GM19240 (cell line): ENCODE measurements around the gene CAMSAP2.

Experiments
- DNase-seq: peaks from one replicate; pipeline ENCODE4 v3.0.0; 2011; ENCODE audit warnings: low spot score; ENCODE audit not compliant: insufficient read length

The CAMSAP2 gene

GRCh38 chr1:200877010-200877409 lies 138.3 kb downstream of the CAMSAP2 start:
- no peak for DNase-seq

DNA sequence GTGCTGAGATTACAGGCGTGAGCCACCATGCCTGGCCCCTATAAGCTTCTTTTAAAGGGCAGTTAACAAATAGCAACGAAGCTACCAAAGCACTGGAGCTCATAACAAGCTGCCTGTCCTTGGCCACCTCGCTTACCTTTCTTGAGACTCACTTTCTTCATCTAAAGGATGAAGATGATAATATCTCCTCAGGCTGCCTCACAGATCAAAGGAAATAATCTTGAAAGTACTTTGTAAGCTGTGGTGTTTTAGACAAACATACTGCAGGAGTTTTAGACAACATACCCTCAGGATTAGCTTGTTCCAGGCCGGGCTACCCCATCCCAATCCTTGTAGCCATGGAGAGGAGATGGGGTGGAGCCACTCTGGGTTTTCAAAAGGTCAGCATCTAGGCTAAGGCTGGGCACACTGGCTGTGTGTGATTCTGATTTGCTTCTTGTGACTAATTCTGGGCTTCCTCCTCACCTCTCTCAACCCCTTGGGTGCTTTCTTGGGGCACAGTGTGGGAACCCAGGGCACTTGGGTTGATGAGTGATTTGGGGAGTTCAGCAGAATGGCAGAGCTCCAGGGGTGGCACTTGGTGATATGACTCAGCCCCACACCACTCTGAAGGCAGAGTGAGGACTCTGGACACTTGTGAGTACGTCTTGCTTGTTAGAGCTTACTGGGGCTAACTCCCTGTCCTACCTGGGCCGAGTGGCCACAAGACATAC lies 139.3 kb downstream of the CAMSAP2 start:
- DNase-seq = no peak

GRCh38 chr1:200880212-200880611 lies 141.5 kb downstream of the CAMSAP2 start:
- DNase-seq = no peak

- DNase-seq = no peak
Measured at GRCh38 chr1:200883118-200883517, 144.4 kb downstream of the CAMSAP2 start.

DNA sequence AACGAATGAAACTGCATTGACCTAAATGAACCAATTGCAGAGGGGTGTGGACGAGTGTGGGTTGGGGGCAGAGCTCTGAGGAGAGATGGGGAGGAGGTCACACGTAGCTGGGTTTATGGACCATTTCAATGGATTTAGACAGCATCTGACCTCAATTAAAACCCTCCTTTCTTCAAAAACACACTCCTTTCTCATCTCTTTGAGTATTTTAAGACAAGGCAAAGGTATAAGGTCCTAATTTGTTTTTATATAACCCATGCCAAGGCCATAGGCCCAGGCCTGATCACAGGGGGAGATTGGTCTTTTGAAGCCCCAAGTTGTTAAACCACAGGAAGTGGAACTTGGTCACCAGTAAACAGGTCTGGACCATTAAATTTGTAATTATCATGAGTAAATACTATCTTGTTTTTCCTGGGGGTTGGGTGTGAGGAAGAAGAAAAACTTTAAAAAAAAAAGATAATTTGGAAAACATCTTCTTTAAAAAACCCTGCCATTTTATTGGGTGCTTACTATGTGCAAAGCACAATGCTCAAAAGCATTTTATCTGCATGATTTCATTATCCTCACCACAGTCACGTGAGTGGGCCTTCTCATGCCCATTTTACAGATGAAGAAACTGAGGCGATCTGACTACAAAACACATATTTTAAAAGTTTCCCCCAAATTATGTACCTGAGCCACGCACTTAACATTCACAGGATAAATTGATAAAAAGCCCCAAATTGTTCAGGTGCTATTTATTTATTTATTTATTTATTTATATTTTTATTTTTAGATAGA lies 147.1 kb downstream of the CAMSAP2 start:
- DNase-seq = no peak

GRCh38 chr1:200886594-200886993 lies 147.9 kb downstream of the CAMSAP2 start:
- no peak for DNase-seq

GRCh38 chr1:200887036-200887435 lies 148.3 kb downstream of the CAMSAP2 start:
- no peak for DNase-seq

DNA sequence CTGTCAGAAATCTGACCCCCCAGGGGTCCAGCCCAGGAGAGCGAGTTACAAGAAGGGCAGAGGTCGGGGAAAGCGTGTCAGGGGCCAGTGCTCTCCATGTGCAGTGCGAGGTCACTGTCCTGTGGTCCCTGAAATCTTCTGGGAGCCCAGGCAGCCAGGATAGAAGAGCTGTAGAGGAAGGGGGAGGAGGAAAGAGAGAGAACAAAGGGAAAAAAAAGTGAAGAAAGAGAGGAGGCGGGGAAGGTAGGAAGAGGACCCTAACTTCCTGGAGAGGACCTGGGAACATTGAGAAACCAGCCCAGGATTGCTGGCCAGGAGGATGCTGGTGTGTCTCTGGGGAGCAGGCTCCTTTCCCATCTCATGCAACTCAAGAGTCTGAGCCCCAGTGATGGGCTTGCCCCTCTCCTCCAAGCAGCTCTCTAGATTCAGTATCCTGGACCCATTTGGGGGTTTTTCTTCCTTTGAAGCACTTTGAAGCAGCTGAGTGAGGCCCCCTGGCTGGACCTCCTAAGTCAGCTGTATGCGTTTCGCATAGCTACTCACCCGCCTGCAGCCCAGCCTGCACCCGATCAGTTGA lies 149.2 kb downstream of the CAMSAP2 start:
- DNase-seq = no peak

DNA sequence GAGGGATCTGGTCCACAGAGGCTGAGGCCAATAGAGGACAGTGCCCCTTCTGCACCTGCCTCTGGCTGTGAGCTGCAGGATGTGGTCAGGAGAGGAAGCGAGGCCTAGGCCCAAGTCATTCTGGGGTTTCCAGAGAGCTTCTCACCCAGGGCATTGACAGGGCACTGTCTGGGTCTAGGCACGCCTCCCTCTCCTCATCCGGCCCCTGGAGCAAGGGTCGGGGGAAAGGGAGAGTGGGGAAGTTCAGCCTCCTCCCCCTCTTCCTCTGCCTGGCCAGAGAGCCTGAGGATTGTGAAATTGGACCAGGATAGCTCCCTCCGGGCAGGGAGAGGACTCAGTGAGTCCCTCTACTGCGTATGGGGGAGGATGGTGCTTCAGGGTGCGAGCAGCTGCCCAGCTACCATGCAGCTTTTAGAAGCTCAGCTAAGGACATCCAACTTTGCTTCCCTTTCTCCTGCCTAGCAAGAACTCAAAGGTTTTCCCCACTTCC lies 149.7 kb downstream of the CAMSAP2 start:
- peak; percentile 89 for DNase-seq

- DNase-seq = no peak
Measured at GRCh38 chr1:200889571-200889970, 150.9 kb downstream of the CAMSAP2 start.

DNA sequence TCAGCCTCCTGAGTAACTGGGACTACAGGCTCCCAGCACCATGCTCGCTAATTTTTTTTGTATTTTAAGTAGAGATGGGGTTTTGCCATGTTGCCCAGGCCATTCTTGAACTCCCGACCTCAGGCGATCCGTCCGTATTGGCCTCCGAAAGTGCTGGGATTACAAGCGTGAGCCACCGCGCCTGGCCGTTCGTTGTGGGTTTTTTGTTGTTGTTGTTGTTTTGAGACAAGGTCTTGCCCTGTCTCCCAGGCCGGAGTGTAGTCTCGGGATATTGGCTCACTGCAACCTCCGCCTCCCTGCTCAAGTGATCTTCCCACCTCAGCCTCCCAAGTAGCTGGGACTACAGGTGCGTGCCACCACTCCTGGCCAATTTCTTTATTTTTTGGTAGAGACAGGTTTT lies 151.3 kb downstream of the CAMSAP2 start:
- no peak for DNase-seq

- no peak for DNase-seq
Measured at GRCh38 chr1:200890818-200891773, 152.4 kb downstream of the CAMSAP2 start.

- no peak for DNase-seq
Measured at GRCh38 chr1:200891774-200892157, 153.1 kb downstream of the CAMSAP2 start.

DNA sequence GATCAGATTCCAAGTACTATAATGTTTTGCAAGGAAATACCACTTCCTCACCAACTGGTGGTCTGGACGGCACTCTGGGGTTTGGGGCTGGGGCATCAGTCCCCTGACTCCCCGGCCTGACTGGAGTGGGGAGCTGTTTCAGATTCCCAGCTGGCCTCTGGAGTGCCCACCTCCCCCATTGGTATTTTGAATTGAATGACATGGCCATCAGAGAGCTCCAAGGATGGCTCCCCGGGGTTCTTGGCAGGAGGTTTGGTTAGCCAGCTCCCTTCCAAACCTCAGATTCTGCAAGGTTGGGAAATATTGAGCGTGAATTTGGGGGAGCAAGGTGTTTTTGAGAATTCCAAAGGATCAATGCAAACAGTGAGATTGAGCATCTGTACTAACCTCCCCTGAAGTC lies 153.9 kb downstream of the CAMSAP2 start:
- no peak for DNase-seq

- DNase-seq = no peak
Measured at GRCh38 chr1:200892958-200893357, 154.3 kb downstream of the CAMSAP2 start.

DNA sequence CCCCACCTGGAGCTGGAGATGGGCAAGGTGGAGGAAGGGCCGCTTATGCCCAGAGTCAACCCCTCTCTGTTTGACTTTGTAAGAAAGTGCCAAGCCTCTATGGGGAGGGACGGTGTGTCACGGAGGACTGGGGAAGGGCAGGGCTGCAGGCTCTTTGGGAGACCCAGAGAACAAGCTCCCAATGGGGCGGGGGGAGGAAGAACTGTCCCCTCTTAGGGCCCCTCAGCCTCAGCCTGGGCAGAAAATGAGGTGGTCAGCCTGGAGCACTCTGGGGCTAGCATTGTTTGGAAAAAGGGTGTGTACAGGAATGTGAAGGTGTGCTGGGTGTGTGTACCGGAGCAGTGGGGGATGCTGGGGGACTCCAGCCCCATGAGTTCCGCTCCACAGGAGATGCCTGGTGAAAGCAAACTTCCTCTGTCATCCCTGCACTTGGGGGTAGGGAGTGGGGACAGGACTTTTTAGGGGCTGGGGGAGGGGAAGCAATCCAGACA lies 154.8 kb downstream of the CAMSAP2 start:
- DNase-seq = no peak

GRCh38 chr1:200894712-200895442 lies 156.2 kb downstream of the CAMSAP2 start, which contains the start of gene INAVA:
Gene INAVA (plus strand): TSS chr1:200894900. CDS start chr1:200898401, 3,501 bp downstream.
- no peak for DNase-seq

DNA sequence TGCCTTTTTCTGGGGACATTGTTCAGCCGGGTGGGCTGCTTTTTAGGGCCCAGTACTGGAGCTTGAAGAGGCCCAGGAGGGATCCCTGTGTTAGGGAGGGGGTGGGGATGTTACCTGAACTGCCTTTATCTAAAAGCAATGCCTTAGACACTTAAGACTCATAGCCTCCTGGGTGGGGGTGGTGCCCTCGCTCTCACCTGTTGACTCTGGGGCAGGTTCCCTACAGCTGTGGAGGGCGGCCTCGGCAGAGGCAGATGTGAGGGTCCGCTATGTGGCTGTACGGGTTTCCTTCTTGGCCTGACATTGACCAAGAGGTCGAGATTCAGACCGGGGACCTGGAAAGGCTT lies 156.7 kb downstream of the CAMSAP2 start:
- no peak for DNase-seq

- DNase-seq = no peak
Measured at GRCh38 chr1:200895801-200896530, 157.3 kb downstream of the CAMSAP2 start.
